ENCODE measurements around the gene ELOVL4. TPM values are rescaled to one million over a fixed set of nuclear protein-coding genes. Genes with fewer than 3 reads are reported as not detected.

Gene ELOVL4
- total RNA-seq, 6 experiments from 2014 or later: 5.7 to 7.4 (median 6.7) TPM

GRCh38 chr6:79895382-79896074 is 51.8 kb downstream of the ELOVL4 start:
- DNase-seq: no peak
- Mint-ChIP-seq H3K27ac (no peak overlapping the region), H3K4me3 (no peak overlapping the region), H3K9me3 (peaks cover 5% of the 10 kb centered on the region; the same call in 1 of the 2 replicates), H3K4me1 (ENCODE audit: low read depth) (peaks cover 20% of the 10 kb centered on the region), H3K27me3 (ENCODE audit: insufficient read depth) (peaks cover 7% of the 10 kb centered on the region), H3K36me3 (ENCODE audit: low read depth) (no peaks in the 10 kb centered on the region)
- TF ChIP-seq CTCF (IDR thresholded peaks at IDR 0.05): no peak

GRCh38 chr6:79894939-79895338 is 52.4 kb downstream of the ELOVL4 start:
- H3K4me3 Mint-ChIP-seq: no peak overlapping the region
- no peak for TF ChIP-seq CTCF (IDR thresholded peaks at IDR 0.05)
- H3K27ac Mint-ChIP-seq: no peak overlapping the region
- peaks cover 9% of the 10 kb centered on the region for H3K27me3 Mint-ChIP-seq (ENCODE audit: insufficient read depth)
- peaks cover 20% of the 10 kb centered on the region for H3K4me1 Mint-ChIP-seq (ENCODE audit: low read depth)
- DNase-seq: peak; percentile 9
- no peaks in the 10 kb centered on the region for H3K36me3 Mint-ChIP-seq (ENCODE audit: low read depth)
- peaks cover 8% of the 10 kb centered on the region; the same call in 1 of the 2 replicates for H3K9me3 Mint-ChIP-seq

- peaks cover 8% of the 10 kb centered on the region; the same call in 1 of the 2 replicates for H3K9me3 Mint-ChIP-seq
- no peak for DNase-seq
- peaks cover 11% of the 10 kb centered on the region for H3K27me3 Mint-ChIP-seq (ENCODE audit: insufficient read depth)
Observed at GRCh38 chr6:79888587-79888986, 58.8 kb downstream of the ELOVL4 start.

GRCh38 chr6:79878142-79878748 is 69.1 kb downstream of the ELOVL4 start:
- Mint-ChIP-seq H3K4me3 (no peak overlapping the region), H3K4me1 (ENCODE audit: low read depth) (peaks cover 12% of the 10 kb centered on the region), H3K9me3 (no peaks in the 10 kb centered on the region), H3K27me3 (ENCODE audit: insufficient read depth) (no peaks in the 10 kb centered on the region; the same call in 1 of the 2 replicates), H3K27ac (no peak overlapping the region), H3K36me3 (ENCODE audit: low read depth) (no peaks in the 10 kb centered on the region)
- no peak for TF ChIP-seq CTCF (IDR thresholded peaks at IDR 0.05)
- no peak for DNase-seq

More at GRCh38 chr6:79888587-79888986, 58.8 kb downstream of the ELOVL4 start:
- Mint-ChIP-seq H3K4me3 (no peak overlapping the region), H3K36me3 (ENCODE audit: low read depth) (no peaks in the 10 kb centered on the region), H3K4me1 (ENCODE audit: low read depth) (no peaks in the 10 kb centered on the region), H3K27ac (no peak overlapping the region)
- no peak for TF ChIP-seq CTCF (IDR thresholded peaks at IDR 0.05)

GRCh38 chr6:79874531-79875134 is 72.7 kb downstream of the ELOVL4 start:
- Mint-ChIP-seq H3K9me3 (no peaks in the 10 kb centered on the region), H3K4me1 (ENCODE audit: low read depth) (peaks cover 27% of the 10 kb centered on the region)
- DNase-seq: no peak

More at GRCh38 chr6:79874531-79875134, 72.7 kb downstream of the ELOVL4 start:
- TF ChIP-seq CTCF (IDR thresholded peaks at IDR 0.05): no peak
- Mint-ChIP-seq H3K36me3 (ENCODE audit: low read depth) (no peaks in the 10 kb centered on the region), H3K27me3 (ENCODE audit: insufficient read depth) (peaks cover 2% of the 10 kb centered on the region), H3K4me3 (no peak overlapping the region), H3K27ac (no peak overlapping the region)
